ENCODE results near the gene UBE2J1.

GRCh38 chr6:89392823-89393222, 40.3 kb upstream of the UBE2J1 start:
- TF ChIP-seq POLR2A (IDR thresholded peaks at IDR 0.05; ENCODE audit: low read depth, low read length) (no peak), SMC3 (IDR thresholded peaks at IDR 0.05; ENCODE audit: borderline replicate concordance, low read length) (no peak), BHLHE40 (IDR thresholded peaks at IDR 0.05; ENCODE audit: borderline replicate concordance in 1 of 2, low read depth in 2 of 2, low read length in 1 of 2) (no peak), CBX5 (IDR thresholded peaks at IDR 0.05; ENCODE audit: low read depth) (no peak), CTCF (IDR thresholded peaks at IDR 0.05 in 2 of 3, conservative IDR thresholded peaks at IDR 0.05 in 1 of 3; ENCODE audit: control insufficient read depth in 2 of 3, extremely low read depth in 1 of 3, insufficient read depth in 1 of 3, low read depth in 3 of 3, low read length in 3 of 3) (no peak), EZH2 (IDR thresholded peaks at IDR 0.05; ENCODE audit: borderline replicate concordance, control insufficient read depth, low read depth, low read length) (no peak), USF2 (IDR thresholded peaks at IDR 0.05; ENCODE audit: borderline replicate concordance, low read depth, low read length) (no peak), ZNF274 (IDR thresholded peaks at IDR 0.05; ENCODE audit: insufficient read depth, insufficient read length) (no peak), MAX (IDR thresholded peaks at IDR 0.05; ENCODE audit: low read depth, low read length) (no peak)
